WTC11 (cell line): ENCODE results near the gene LTBP3. TPM values are rescaled to one million over a fixed set of nuclear protein-coding genes. Genes with fewer than 3 reads are reported as not detected.

Source experiments
- ATAC-seq: fragments of 200-7000 bp; cut with Tn5 transposase; 2 replicates; pipeline ENCODE4 v1.10.0; 2021; ENCODE audit warnings: mild to moderate bottlenecking, moderate library complexity
- CTCF ChIA-PET: fragments of 300-600 bp; sonication (Branson Sonifier 250); formaldehyde crosslinking; loops from one replicate; lab custom pipeline; 2021; ENCODE audit warnings: antibody characterized with exemption; lab: Charles Lee
- POLR2A ChIA-PET: fragments of 350-600 bp; sonication (Branson Sonifier 250); formaldehyde crosslinking; loops from one replicate; lab custom pipeline; 2021; ENCODE audit warnings: antibody characterized with exemption; lab: Charles Lee
- DNase-seq: peaks from one replicate; pipeline ENCODE4 v3.0.0; 2021; ENCODE audit warnings: low spot score
- H3K27ac Mint-ChIP-seq: 2 replicates; pipeline ENCODE4 v1.8.0; 2021; ENCODE audit warnings: mixed read lengths
- H3K27me3 Mint-ChIP-seq: 2 replicates; pipeline ENCODE4 v1.8.0; 2021; ENCODE audit warnings: low read depth, mild to moderate bottlenecking, moderate library complexity, mixed read lengths
- H3K36me3 Mint-ChIP-seq: 2 replicates; pipeline ENCODE4 v1.8.0; 2021; ENCODE audit warnings: mixed read lengths
- H3K4me1 Mint-ChIP-seq: 2 replicates; pipeline ENCODE4 v1.8.0; 2022; ENCODE audit warnings: mixed read lengths
- H3K4me3 Mint-ChIP-seq: 2 replicates; pipeline ENCODE4 v1.8.0; 2021; ENCODE audit warnings: mild to moderate bottlenecking, moderate library complexity, mixed read lengths
- H3K9me3 Mint-ChIP-seq: 2 replicates; pipeline ENCODE4 v1.8.0; 2021; ENCODE audit warnings: mixed read lengths
- E2F5 ChIP-seq: sonication (generic); formaldehyde crosslinking; IDR thresholded peaks from 2 replicates; pipeline ENCODE4 v1.8.1; 2022; ENCODE audit warnings: mild to moderate bottlenecking, moderate library complexity, missing genetic modification reagents
- FOXK1 ChIP-seq: sonication (generic); formaldehyde crosslinking; IDR thresholded peaks from 2 replicates; pipeline ENCODE4 v1.8.0; 2022; ENCODE audit warnings: mild to moderate bottlenecking, moderate library complexity, missing genetic modification reagents
- IRF1 ChIP-seq: sonication (generic); formaldehyde crosslinking; IDR thresholded peaks from 2 replicates; pipeline ENCODE4 v1.8.0; 2023; ENCODE audit warnings: missing genetic modification reagents
- JAZF1 ChIP-seq: fragments of 250-450 bp; sonication (Bioruptor Pico); IDR thresholded peaks from 2 replicates; pipeline ENCODE4 v1.9.0; 2021; ENCODE audit warnings: moderate library complexity, mild to moderate bottlenecking, inconsistent platforms
- MYBL2 ChIP-seq: sonication (generic); formaldehyde crosslinking; IDR thresholded peaks from 2 replicates; pipeline ENCODE4 v1.8.1; 2023; ENCODE audit warnings: mild to moderate bottlenecking, moderate library complexity, missing genetic modification reagents
- NFE2L1 ChIP-seq: sonication (generic); formaldehyde crosslinking; IDR thresholded peaks from 2 replicates; pipeline ENCODE4 v1.8.1; 2023; ENCODE audit warnings: missing genetic modification reagents
- PRRX2 ChIP-seq: fragments of 250-450 bp; sonication (Bioruptor Pico); IDR thresholded peaks from 2 replicates; pipeline ENCODE4 v1.8.0; 2021; ENCODE audit warnings: mild to moderate bottlenecking
- TP53 ChIP-seq: sonication (generic); formaldehyde crosslinking; IDR thresholded peaks from 2 replicates; pipeline ENCODE4 v1.8.1; 2023; ENCODE audit warnings: mild to moderate bottlenecking, missing genetic modification reagents
- USF2 ChIP-seq: sonication (generic); formaldehyde crosslinking; IDR thresholded peaks from 2 replicates; pipeline ENCODE4 v1.8.1; 2023; ENCODE audit warnings: mild to moderate bottlenecking, missing genetic modification reagents, moderate library complexity
- ZNF219 ChIP-seq: sonication (generic); formaldehyde crosslinking; IDR thresholded peaks from 2 replicates; pipeline ENCODE4 v1.8.0; 2023; ENCODE audit warnings: missing genetic modification reagents, mild to moderate bottlenecking, borderline replicate concordance
- ZNF423 ChIP-seq: fragments of 250-450 bp; sonication (Bioruptor Pico); IDR thresholded peaks from 2 replicates; pipeline ENCODE4 v2.1.2; 2022; ENCODE audit warnings: mild to moderate bottlenecking, moderate library complexity
- ZNF425 ChIP-seq: fragments of 250-450 bp; sonication (Bioruptor Pico); conservative IDR thresholded peaks from 2 replicates; pipeline ENCODE4 v1.9.0; 2021; ENCODE audit warnings: mild to moderate bottlenecking
- total RNA-seq: library from RNA; stranded (reverse); gene quantifications from 3 replicates; pipeline ENCODE4 v1.2.3, GENCODE V29; 2021
- TF ChIP-seq, protein P1 (sequence below): sonication (generic); formaldehyde crosslinking; IDR thresholded peaks from 2 replicates; pipeline ENCODE4 v1.8.1; 2023; ENCODE audit warnings: mild to moderate bottlenecking, missing genetic modification reagents, borderline replicate concordance
- TF ChIP-seq, protein P2 (sequence below): fragments of 250-450 bp; sonication (Bioruptor Pico); IDR thresholded peaks from 2 replicates; pipeline ENCODE4 v1.8.0; 2021; ENCODE audit warnings: mild to moderate bottlenecking
- TF ChIP-seq, protein P3 (sequence below): sonication (generic); formaldehyde crosslinking; IDR thresholded peaks from 2 replicates; pipeline ENCODE4 v1.8.0; 2022; ENCODE audit warnings: mild to moderate bottlenecking, missing genetic modification reagents
- TF ChIP-seq, protein P4 (sequence below): sonication (generic); formaldehyde crosslinking; IDR thresholded peaks from 2 replicates; pipeline ENCODE4 v1.8.1; 2022; ENCODE audit warnings: low read depth, missing genetic modification reagents, borderline replicate concordance

Gene LTBP3
- total RNA-seq, 1 experiment from 2014 or later = 20.7 TPM

GRCh38 chr11:65595543-65596281 is 37.6 kb upstream of the LTBP3 start, which contains the start of gene KCNK7 (continued):
- TF ChIP-seq, protein P1, sequence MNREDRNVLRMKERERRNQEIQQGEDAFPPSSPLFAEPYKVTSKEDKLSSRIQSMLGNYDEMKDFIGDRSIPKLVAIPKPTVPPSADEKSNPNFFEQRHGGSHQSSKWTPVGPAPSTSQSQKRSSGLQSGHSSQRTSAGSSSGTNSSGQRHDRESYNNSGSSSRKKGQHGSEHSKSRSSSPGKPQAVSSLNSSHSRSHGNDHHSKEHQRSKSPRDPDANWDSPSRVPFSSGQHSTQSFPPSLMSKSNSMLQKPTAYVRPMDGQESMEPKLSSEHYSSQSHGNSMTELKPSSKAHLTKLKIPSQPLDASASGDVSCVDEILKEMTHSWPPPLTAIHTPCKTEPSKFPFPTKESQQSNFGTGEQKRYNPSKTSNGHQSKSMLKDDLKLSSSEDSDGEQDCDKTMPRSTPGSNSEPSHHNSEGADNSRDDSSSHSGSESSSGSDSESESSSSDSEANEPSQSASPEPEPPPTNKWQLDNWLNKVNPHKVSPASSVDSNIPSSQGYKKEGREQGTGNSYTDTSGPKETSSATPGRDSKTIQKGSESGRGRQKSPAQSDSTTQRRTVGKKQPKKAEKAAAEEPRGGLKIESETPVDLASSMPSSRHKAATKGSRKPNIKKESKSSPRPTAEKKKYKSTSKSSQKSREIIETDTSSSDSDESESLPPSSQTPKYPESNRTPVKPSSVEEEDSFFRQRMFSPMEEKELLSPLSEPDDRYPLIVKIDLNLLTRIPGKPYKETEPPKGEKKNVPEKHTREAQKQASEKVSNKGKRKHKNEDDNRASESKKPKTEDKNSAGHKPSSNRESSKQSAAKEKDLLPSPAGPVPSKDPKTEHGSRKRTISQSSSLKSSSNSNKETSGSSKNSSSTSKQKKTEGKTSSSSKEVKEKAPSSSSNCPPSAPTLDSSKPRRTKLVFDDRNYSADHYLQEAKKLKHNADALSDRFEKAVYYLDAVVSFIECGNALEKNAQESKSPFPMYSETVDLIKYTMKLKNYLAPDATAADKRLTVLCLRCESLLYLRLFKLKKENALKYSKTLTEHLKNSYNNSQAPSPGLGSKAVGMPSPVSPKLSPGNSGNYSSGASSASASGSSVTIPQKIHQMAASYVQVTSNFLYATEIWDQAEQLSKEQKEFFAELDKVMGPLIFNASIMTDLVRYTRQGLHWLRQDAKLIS (CRISPR knock-in tag) = no peak
- TF ChIP-seq E2F5 (CRISPR knock-in tag) = no peak
- no peak for TF ChIP-seq TP53 (CRISPR knock-in tag)
- TF ChIP-seq, protein P2, sequence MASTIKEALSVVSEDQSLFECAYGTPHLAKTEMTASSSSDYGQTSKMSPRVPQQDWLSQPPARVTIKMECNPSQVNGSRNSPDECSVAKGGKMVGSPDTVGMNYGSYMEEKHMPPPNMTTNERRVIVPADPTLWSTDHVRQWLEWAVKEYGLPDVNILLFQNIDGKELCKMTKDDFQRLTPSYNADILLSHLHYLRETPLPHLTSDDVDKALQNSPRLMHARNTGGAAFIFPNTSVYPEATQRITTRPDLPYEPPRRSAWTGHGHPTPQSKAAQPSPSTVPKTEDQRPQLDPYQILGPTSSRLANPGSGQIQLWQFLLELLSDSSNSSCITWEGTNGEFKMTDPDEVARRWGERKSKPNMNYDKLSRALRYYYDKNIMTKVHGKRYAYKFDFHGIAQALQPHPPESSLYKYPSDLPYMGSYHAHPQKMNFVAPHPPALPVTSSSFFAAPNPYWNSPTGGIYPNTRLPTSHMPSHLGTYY (CRISPR knock-in tag) = no peak
- no peak for TF ChIP-seq IRF1 (CRISPR knock-in tag)
- no peak for TF ChIP-seq PRRX2
- TF ChIP-seq FOXK1 (CRISPR knock-in tag) = no peak

DNA sequence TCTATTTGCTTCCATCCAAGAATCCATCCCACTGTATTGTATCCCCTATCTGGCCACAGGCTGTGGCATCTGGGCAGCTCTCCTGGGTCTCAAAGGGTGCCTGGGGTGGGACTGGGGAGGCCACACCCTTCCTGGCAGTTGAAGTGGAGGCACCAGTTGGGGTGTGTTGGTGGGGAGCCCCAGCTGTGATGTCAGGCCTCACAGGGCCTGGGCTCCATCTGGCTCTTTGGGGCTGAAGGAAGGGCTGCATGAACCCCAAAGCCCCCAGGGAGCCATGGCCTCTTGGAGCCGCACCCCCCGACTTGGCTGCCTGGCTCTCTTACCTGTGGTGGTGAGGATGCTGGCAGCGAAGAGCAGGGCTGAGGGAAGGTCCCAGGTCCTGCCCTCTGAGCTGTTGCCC is 37.0 kb upstream of the LTBP3 start:
- TF ChIP-seq MYBL2 (no peak), ZNF425 (CRISPR knock-in tag) (no peak), USF2 (CRISPR knock-in tag) (no peak), NFE2L1 (CRISPR knock-in tag) (no peak), ZNF423 (CRISPR knock-in tag) (no peak), ZNF219 (CRISPR knock-in tag) (no peak), JAZF1 (CRISPR knock-in tag) (no peak)
- TF ChIP-seq, protein P3, sequence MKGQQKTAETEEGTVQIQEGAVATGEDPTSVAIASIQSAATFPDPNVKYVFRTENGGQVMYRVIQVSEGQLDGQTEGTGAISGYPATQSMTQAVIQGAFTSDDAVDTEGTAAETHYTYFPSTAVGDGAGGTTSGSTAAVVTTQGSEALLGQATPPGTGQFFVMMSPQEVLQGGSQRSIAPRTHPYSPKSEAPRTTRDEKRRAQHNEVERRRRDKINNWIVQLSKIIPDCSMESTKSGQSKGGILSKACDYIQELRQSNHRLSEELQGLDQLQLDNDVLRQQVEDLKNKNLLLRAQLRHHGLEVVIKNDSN = no peak
- TF ChIP-seq, protein P4, sequence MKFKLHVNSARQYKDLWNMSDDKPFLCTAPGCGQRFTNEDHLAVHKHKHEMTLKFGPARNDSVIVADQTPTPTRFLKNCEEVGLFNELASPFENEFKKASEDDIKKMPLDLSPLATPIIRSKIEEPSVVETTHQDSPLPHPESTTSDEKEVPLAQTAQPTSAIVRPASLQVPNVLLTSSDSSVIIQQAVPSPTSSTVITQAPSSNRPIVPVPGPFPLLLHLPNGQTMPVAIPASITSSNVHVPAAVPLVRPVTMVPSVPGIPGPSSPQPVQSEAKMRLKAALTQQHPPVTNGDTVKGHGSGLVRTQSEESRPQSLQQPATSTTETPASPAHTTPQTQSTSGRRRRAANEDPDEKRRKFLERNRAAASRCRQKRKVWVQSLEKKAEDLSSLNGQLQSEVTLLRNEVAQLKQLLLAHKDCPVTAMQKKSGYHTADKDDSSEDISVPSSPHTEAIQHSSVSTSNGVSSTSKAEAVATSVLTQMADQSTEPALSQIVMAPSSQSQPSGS (CRISPR knock-in tag) = no peak
- peaks cover 15% of the 10 kb centered on the region for H3K4me1 Mint-ChIP-seq
- DNase-seq = no peak
- peaks cover 39% of the 10 kb centered on the region for H3K27me3 Mint-ChIP-seq
- H3K4me3 Mint-ChIP-seq = no peak overlapping the region
- H3K36me3 Mint-ChIP-seq = peaks cover 4% of the 10 kb centered on the region; the same call in 1 of the 2 replicates
- no peak overlapping the region for H3K27ac Mint-ChIP-seq
- ATAC-seq = no peak
- CTCF ChIA-PET = interaction anchor here (0.8 to 13.8 kb wide), 9 partner anchors 11 to 70 kb away, joined by 4 to 311 read pairs (median 48); partner anchors contain the start of genes EHBP1L1, FAM89B, MAP3K11 and PCNX3
- POLR2A ChIA-PET = interaction anchor here (0.5 kb wide), 1 partner anchor 64 kb away, joined by 3 read pairs; no protein-coding TSS in a partner anchor
- no peaks in the 10 kb centered on the region for H3K9me3 Mint-ChIP-seq
